Measurements from ENCODE around the gene PALLD.

Gene PALLD

GRCh38 chr4:168731706-168732414 is 235.0 kb downstream of the PALLD start:
- no peak for DNase-seq (ENCODE audit: low spot score)
- in situ Hi-C loops (cut with MboI; ENCODE audit: low sequenced_read_pairs, unreplicated experiment): no loop called here
- no peak for TF ChIP-seq CTCF (IDR thresholded peaks at IDR 0.05; ENCODE audit: borderline replicate concordance, control extremely low read depth, extremely low read depth, insufficient read depth, missing control alignments)

GRCh38 chr4:168732714-168733113 is 235.9 kb downstream of the PALLD start:
- no peak for DNase-seq (ENCODE audit: low spot score)
- no peak for TF ChIP-seq CTCF (IDR thresholded peaks at IDR 0.05; ENCODE audit: borderline replicate concordance, control extremely low read depth, extremely low read depth, insufficient read depth, missing control alignments)
- in situ Hi-C loops (cut with MboI; ENCODE audit: low sequenced_read_pairs, unreplicated experiment): no loop called here

DNA sequence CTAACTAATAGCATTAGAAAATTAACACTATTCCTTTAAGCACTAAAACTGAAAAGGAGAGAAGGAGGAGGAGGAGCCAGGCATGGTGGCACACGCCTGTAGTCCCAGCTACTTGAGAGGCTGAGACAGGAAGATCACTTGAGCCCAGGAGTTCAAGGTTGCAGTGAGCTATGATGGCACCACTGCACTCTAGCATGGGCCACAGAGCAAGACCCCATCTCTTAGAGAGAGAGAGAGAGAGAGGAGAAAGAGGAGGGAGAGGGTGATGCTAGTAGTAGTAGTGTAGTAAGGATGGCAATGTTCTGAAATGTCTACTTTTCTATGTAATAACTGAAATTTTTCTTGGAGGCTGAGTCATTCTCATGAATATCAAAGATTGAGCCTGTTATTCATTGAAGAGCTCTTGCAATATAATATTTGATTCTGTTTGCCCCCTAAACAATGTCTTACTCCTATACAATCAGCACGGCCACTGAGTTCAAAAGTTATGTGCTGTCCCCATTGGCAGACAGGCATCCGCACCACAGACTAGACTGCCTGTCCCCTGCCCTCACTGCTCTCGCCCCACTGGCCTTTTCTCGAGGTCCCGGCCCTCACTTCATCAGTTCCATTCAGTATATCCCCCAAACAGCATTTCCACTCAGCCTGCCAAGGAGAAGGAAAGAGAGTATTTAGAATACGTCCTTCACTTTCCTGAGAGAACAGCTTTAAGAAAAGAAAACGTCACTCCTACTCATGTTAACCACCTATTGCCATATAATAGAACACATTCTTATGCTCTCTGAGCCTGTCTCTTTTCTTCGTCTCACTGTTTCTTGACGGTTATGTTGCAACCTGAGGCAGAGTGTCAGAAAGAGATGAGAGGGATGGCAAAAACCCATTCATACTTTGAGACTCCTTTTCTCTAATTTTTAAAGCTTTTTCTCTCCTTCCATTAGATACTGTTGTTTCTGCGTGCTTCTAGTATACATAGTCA is 238.1 kb downstream of the PALLD start:
- in situ Hi-C loops (cut with MboI; ENCODE audit: low sequenced_read_pairs, unreplicated experiment): no loop called here
- TF ChIP-seq CTCF (IDR thresholded peaks at IDR 0.05; ENCODE audit: borderline replicate concordance, control extremely low read depth, extremely low read depth, insufficient read depth, missing control alignments): no peak
- no peak for DNase-seq (ENCODE audit: low spot score)

DNA sequence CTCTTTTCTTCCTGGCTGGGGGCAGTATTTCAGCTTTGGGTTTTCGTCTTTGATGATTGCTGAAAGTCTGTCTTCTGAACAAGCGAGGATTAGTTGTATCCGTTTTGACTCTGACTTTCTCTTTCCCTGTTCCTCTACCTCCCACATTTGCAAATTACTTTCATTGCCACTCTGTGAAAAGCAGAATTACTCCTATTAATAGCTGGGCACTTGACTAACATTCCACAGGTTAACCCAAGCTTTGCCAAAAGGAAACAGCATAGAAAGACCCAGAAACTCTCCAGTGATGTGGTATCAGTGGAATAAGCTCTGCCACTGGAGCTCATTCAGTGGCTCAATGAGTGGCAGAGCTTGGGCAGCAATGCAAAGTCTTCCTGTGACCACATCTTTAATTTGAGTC is 238.9 kb downstream of the PALLD start:
- in situ Hi-C loops (cut with MboI; ENCODE audit: low sequenced_read_pairs, unreplicated experiment): no loop called here
- no peak for DNase-seq (ENCODE audit: low spot score)
- TF ChIP-seq CTCF (IDR thresholded peaks at IDR 0.05; ENCODE audit: borderline replicate concordance, control extremely low read depth, extremely low read depth, insufficient read depth, missing control alignments): no peak

DNA sequence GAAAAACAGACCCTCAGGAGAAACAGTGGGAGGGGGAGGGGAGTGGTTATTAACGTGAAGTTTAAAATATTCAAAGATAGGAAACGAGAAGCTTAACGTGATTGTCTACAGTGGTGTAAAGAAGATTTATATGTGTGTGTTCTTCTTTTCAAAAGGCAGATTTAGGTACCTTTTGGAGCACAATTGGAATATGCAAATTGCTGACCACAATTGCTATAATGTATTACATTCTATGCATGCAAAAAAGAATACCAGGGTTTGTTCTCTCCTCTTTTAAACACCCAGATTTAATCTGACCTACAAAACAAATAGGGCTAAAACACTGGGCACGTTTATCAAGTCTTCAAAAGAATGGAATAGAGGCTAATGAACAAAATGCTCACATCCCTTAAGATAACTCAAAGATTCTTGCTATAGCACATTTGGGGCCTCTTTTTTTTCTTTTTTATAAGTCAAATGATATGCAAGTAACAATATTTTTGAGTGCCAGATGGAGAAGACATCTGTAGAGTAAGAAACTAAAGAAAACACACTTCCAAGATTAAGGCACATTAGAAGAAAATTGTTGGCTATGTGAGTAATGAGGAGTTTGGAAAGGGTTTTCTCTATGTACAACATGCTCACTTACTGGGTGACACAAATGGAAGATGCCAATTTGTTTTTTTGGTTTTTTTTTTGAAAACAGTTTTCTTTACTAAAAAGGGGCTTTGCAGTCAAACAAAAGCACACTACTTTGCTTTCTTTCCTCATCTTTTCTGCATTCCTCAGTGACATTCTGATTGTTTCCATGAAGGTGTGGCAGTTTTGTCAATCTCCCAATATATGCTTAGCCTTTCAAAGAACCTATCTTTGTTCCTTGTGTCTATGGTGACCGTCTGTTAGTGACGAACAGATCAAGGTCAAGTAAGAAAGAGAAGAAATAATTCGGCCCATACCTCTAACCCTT is 240.3 kb downstream of the PALLD start:
- no peak for TF ChIP-seq CTCF (IDR thresholded peaks at IDR 0.05; ENCODE audit: borderline replicate concordance, control extremely low read depth, extremely low read depth, insufficient read depth, missing control alignments)
- in situ Hi-C loops (cut with MboI; ENCODE audit: low sequenced_read_pairs, unreplicated experiment): no loop called here
- no peak for DNase-seq (ENCODE audit: low spot score)

DNA sequence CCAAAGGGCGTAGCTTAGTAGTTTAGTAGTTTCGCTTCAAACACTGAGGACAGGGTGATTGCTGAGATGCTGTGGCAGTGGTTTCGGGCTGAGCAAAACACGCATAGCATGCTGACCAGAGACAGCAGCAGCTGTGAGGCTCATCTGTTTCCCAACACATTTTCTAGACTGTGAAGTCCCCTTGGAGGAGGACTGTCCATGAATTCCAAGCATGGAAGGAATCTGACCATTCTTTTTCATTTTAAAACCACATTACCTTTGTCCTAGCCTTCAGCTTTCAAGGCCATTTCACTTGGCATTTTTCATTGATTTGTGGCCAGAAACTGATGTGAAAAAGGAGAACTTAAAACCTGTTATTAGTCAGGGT is 240.9 kb downstream of the PALLD start:
- no peak for TF ChIP-seq CTCF (IDR thresholded peaks at IDR 0.05; ENCODE audit: borderline replicate concordance, control extremely low read depth, extremely low read depth, insufficient read depth, missing control alignments)
- in situ Hi-C loops (cut with MboI; ENCODE audit: low sequenced_read_pairs, unreplicated experiment): no loop called here
- DNase-seq (ENCODE audit: low spot score): no peak

All from GM13976 (cell line).